Activated T-cell treated with anti-CD3 and anti-CD28 coated beads for 1 hour (primary cell): ENCODE results near the gene ACTR2.
"Not testable (repeated sequence)": the region's sequence is repeated elsewhere in the genome, so short reads cannot be mapped to it uniquely, and the experiment has no call there.

Experiments used
- DNase-seq: peaks from one replicate; pipeline ENCODE4 v3.0.0-alpha.2; 2020; ENCODE audit warnings: low read depth

Gene ACTR2

GRCh38 chr2:65231121-65231520, 3.5 kb downstream of the ACTR2 start:
- DNase-seq: no peak

GRCh38 chr2:65231892-65232477, 4.4 kb downstream of the ACTR2 start:
- no peak for DNase-seq

DNA sequence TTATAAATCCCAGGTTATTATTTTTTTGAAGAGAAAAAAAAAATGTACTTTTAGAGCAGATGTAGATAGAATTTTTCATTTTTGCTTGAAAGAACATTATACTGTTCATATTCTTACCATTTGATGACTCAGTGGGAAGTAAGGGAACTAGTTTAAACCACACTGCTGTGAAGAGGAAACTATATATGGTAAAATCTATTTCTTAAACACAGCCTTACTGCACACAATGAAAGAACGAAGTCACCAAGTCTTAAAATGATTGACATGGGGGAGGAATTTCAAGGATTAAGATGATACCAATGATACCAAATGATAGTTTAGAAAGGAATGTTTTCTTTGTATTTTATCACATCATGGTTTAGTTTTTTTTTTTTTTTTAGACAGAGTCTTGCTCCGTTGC, 5.0 kb downstream of the ACTR2 start:
- DNase-seq: no peak

- DNase-seq: no peak
Measured at GRCh38 chr2:65240657-65241056, 13.0 kb downstream of the ACTR2 start.

GRCh38 chr2:65244452-65244851, 16.8 kb downstream of the ACTR2 start:
- DNase-seq: not testable (repeated sequence)

GRCh38 chr2:65252640-65253039, 25.0 kb downstream of the ACTR2 start:
- no peak for DNase-seq

GRCh38 chr2:65255356-65255755, 27.7 kb downstream of the ACTR2 start:
- no peak for DNase-seq

GRCh38 chr2:65256054-65256453, 28.4 kb downstream of the ACTR2 start:
- DNase-seq: no peak

DNA sequence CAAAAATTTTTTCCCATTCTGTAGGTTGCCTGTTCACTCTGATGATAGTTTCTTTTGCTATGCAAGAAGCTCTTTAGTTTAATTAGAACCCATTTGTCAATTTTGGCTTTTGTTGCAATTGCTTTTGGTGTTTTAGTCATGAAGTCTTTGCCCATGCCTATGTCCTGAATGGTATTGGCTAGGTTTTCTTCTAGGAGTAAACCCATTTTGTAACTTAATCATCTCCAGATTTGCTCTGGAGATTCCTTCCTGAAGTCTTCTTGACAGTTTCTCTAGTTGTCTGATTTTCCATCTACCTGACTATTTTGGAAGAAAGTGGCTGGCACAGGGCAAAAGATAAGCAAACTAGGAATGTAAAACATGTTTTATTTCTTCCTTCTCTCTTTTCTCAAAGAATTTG, 30.2 kb downstream of the ACTR2 start:
- DNase-seq: not testable (repeated sequence)

DNA sequence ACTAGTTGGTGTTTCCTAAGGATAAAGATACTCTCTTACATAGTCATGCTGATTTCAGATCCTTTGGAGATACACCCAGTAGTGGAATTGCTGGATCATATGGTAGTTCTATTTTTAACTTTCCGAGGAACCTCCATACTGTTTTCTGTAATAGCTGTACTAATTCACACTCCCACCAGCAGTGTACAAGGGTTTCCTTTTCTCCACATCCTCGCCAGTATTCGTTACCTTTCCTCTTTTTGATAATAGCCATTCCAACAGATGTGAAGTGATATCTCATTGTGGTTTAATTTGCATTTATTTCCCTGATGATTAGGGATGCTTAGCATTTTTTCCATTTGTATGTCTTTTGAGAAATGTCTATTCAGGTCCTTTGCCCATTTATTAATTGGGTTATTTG, 34.0 kb downstream of the ACTR2 start:
- DNase-seq: no peak

DNA sequence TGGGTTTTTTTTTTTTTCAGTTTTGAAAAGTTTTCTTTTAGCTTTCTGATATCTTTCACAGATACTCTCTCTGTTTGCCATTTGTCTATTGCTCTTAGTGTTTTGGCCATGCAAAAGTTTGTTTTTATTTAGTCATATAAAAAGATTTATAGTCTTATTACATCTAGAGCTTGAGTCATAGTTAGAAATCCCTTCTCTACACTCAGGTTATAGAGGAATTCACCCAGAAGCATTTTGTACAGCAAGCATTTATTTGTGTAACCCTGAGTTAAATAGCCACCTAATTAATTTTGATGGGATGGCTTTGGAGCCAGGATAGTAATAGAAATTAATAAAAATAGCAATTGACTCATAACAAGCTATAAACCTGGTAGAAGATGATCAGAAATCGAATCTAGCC, 35.6 kb downstream of the ACTR2 start:
- no peak for DNase-seq

- no peak for DNase-seq
Measured at GRCh38 chr2:65263986-65264385, 36.4 kb downstream of the ACTR2 start.

DNA sequence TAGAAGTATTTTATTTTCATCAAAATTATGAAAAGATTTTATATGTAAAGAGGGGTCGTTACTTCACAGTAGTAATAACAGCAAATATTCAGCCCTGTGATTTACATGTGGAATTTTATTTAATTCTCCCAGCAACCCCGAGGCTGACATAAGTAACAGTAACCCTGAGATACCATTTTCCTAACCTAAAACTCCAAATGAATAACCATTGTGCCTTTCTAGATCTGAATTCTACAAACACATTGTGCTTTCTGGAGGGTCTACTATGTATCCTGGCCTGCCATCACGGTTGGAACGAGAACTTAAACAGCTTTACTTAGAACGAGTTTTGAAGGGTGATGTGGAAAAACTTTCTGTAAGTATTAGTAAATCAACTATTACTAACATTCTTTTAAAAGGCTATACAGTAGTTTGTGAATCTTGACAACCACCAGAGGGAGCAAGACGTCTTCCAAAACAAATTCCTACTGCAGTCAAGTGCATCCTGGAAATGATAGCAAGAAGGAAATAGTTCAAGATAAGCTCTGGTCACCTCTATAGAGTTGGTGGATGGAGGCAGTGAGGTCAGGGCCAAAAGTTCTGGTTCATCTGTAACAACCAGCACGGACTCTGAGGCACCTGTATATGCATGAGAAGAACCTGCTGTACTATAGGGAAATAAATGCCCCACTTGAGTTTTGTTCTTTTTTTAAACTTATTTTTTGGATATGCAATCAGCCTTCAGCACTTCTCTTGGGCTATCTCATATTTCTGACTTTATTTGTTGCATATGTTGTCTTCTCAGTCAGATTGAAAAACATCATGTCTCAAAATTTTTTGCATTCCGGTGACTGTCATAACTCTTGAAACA, 37.4 kb downstream of the ACTR2 start:
- DNase-seq: no peak

- DNase-seq: no peak
Measured at GRCh38 chr2:65265671-65266045, 38.0 kb downstream of the ACTR2 start.

- no peak for DNase-seq
Measured at GRCh38 chr2:65267008-65267407, 39.4 kb downstream of the ACTR2 start.

- DNase-seq: no peak
Measured at GRCh38 chr2:65268957-65269356, 41.3 kb downstream of the ACTR2 start.

DNA sequence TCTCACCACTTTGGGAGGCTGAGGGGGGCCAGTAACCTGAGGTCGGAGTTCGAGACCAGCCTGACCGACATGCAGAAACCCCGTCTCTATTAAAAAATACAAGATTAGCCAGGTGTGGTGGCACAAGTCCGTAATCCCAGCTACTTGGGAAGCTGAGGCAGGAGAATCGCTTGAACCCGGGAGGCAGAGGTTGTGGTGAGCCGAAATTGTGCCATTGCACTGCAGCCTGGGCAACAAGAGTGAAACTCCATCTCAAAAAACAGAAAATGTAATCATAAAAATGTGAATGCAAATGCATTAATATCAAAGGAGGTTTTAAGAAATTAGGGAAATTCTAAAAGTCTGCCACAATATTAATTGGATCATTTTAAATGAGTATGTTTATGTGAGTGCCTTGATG, 45.7 kb downstream of the ACTR2 start:
- DNase-seq: no peak

DNA sequence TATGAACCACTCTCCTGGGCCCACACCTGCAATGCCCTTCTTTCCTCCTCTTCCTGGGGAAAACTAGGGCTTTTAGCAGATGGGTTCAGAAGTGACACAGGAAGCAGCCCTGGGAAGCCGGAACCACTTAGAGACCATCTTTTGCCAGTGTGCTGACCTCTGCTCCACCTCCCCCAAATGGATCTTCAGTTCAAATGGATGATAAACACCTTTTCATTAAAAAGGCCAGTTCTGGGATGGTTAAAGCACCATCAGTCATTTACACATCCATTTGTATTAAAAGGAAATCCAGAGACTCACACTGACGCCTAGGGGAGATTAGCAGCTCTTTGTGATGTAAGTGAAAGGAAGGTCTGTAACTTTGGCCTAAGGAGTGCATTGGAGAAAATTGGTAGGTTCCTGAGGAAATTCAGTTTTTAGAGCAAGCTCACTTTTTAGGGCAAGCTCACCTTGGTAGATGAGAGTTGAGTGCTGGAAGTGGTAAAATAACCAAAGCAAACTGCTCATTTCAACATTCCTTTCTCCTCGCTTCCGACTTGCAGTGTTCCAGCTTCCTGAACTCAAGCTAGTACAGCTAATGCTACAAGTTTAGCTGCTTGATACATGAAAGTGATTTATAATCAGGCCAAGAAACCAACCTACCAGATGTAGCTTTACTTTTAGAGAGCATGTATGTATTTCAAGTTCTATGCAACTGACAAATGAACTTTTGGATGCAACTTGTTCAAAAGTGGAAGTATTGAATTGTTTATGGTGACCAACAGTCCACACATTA, 47.7 kb downstream of the ACTR2 start:
- no peak for DNase-seq

GRCh38 chr2:65276609-65277008, 49.0 kb downstream of the ACTR2 start:
- no peak for DNase-seq

DNA sequence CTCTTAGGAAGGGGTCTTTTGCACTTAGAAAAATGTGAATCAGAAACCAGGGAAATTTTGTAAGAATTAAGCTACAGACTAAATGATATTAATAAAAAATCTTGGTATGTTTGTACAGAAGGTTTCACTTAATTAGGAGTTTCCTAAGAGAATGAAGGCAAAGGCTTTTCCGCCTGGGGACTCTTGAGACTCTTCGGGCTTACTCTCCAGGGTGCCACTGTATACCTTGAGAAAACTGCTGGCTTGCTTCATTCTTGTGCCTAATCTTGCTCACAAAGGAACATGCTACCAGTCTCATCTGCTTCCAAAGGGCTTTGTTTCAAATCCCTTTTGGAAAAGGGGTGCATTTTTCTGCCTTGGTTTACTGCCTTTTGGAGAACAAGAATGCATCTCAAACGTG, 49.5 kb downstream of the ACTR2 start:
- no peak for DNase-seq

GRCh38 chr2:65277791-65278483, 50.3 kb downstream of the ACTR2 start:
- DNase-seq: no peak

GRCh38 chr2:65278531-65278981, 50.9 kb downstream of the ACTR2 start:
- no peak for DNase-seq
